Inferior parietal cortex (tissue), 1 donor: ENCODE results near the gene SORBS2.
"Not testable (repeated sequence)": the region's sequence is repeated elsewhere in the genome, so short reads cannot be mapped to it uniquely, and the experiment has no call there.

ENCODE experiments used
- DNase-seq: peaks from one replicate; pipeline ENCODE4 v3.0.0-alpha.2; 2016; ENCODE audit errors: extremely low spot score

Gene SORBS2

GRCh38 chr4:185713272-185713671, 98.7 kb downstream of the SORBS2 start:
- no peak for DNase-seq

DNA sequence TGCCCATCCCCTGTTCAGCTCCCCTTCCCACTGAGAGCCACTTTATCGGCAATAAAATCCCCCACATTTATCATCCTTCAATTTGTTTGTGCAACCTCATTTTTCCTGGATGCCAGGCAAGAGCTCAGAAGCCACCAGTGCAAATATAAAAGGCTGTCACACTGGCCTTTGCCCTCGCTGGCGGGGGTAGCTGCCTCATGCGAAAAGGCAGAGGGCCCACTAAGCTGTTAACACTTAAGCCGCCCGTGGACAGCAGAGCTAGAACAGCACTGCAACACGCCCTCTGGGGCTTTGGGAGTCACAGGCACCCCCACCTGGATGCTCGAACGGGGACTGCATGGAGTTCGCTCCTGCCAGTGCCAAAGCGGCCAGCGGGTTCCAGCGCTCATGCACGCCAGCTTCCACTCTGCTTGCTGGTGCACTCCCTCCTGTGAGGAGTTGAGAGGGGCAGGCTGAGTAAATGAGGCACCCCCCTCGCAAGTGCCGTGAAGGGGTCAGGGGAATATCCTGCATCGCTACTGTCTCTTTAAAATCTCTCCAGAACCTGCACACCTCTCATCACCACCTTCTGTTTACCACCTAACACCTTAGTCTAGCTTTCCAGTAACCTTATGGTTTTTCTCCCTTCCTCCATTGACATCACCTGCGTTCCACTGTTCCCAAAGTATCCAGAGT, 99.5 kb downstream of the SORBS2 start:
- no peak for DNase-seq

- no peak for DNase-seq
These were observed 100.3 kb downstream of the SORBS2 start for GRCh38 chr4:185711726-185712125.

DNA sequence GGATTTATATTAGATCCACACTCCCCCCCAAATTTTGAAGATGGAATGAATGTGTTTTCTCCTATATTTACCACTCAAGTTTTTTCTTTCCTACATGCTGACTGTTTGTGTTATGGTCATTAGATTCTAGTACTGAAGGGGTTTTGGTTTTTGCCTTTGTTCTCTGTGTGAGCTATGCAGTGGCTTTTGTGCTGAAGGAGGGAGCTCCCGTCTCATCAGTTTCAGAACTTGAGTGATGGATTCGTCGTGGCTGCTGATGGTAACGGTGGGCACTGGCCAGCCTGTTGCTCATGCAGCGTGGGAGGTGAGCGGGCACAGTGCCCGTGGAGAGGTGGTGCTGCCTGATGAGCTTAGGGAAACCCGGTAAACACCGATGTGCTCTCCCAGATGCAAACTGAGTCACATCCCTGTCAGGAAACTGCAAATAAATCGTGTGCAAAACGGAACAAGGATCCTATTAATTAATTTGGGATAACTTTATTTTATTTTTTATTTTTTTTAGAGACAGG, 101.5 kb downstream of the SORBS2 start:
- DNase-seq = no peak

GRCh38 chr4:185709802-185710486, 102.0 kb downstream of the SORBS2 start:
- no peak for DNase-seq

GRCh38 chr4:185708348-185708747, 103.6 kb downstream of the SORBS2 start:
- no peak for DNase-seq

DNA sequence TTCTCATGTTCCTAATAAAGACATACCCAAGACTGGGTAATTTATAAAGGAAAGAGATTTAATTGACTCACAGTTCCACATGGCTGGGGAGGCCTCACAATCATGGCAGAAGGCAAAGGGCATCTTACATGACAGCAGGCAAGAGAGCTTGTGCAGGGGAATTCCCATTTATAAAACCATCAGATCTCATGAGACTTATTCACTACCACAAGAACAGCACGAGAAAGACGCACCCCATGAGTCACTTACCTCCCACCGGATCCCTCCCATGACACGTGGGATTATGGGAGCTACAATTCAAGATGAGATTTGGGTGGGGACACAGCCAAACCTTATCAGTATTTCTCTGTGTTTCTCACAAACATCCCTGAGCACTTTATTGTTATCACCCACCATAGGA, 104.4 kb downstream of the SORBS2 start:
- DNase-seq = not testable (repeated sequence)

- DNase-seq = no peak
These were observed 109.8 kb downstream of the SORBS2 start for GRCh38 chr4:185702147-185702663.

DNA sequence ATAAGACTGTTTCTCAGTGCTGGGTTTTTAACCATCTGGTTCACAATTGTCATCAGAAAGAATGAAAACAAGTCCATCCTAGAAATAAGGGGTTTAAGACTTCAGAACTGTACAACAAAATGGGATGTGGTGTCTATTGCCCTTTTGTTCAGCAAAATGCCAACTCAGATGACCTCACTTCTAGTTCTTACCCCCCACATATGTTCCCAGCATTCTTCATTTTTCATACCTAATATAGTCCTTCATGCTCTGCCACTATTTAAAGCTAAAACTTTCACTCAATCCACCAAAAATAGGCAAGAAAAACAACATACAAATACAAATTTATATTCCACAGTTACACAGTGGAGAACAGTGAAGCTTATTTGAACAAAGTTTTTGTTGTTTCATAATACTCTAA, 111.4 kb downstream of the SORBS2 start:
- DNase-seq = no peak

- DNase-seq = no peak
These were observed 111.9 kb downstream of the SORBS2 start for GRCh38 chr4:185700048-185700447.

- DNase-seq = no peak
These were observed 114.5 kb downstream of the SORBS2 start for GRCh38 chr4:185697488-185697887.

- no peak for DNase-seq
These were observed 116.3 kb downstream of the SORBS2 start for GRCh38 chr4:185695743-185696142.

GRCh38 chr4:185693548-185694215, 118.3 kb downstream of the SORBS2 start:
- DNase-seq = no peak

GRCh38 chr4:185689407-185689806, 122.6 kb downstream of the SORBS2 start:
- no peak for DNase-seq

- no peak for DNase-seq
These were observed 126.2 kb downstream of the SORBS2 start for GRCh38 chr4:185685804-185686203.

DNA sequence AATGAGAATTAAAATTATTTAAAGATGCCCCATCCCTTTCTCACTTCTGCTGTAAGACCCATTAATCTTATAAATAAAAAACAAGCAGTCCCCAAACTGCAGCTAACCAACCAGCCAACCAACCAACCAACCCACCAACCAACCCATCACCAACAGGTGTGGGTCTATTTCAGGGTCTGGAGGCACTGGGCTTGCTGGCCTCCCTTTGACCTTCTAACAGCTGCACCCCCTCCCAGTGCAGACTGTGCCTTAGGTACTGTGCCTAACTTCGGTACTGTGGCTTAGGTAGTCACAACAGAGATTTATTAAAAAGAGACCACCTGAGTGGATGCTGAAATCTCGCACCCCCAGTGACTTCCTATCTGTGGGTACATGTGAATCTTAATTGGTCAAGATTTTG, 128.1 kb downstream of the SORBS2 start:
- no peak for DNase-seq

DNA sequence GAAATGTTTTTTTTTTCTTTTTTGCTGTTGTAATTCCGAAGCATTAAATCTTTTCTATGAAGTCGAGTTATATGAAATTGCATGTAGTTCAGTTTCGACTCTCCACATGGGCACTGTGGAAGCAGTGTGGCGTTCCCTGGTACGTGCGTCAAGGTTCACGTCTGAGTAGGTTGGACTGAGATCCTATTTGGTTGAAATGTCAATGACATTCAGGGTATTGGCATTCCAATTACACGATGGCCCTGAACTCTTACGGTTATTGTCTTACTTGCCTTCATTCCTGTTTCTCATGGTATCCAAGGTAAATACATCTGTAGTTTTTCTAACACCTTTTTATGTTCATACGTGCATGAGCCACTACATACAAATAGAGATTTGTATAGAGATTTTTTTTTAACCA, 128.8 kb downstream of the SORBS2 start:
- no peak for DNase-seq

GRCh38 chr4:185682236-185682635, 129.8 kb downstream of the SORBS2 start:
- DNase-seq = no peak

GRCh38 chr4:185681604-185682003, 130.4 kb downstream of the SORBS2 start:
- DNase-seq = no peak

- DNase-seq = no peak
These were observed 131.4 kb downstream of the SORBS2 start for GRCh38 chr4:185680617-185681016.

DNA sequence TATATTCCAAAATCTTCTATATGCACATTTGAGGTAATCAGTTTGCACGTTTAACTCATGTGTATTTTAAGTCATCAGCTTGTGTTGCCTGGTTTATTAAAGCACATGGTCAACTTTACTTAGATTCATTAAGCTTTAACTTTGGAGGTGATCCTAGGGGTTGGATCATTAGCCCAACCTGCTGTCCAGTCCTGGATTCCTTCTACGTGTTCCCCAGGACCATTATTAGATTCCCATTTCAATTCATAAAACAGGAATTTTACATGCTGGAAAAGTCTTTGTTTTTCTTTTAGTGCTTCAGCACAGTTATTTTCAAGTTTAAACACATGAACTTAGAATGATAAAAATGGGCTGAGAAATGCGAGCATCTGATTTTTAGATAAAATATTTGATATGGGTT, 132.5 kb downstream of the SORBS2 start:
- DNase-seq = no peak

- DNase-seq = no peak
These were observed 134.2 kb downstream of the SORBS2 start for GRCh38 chr4:185677637-185678314.
